H1 (cell line): ENCODE data around the gene PAFAH1B1. TPM values are rescaled to one million over a fixed set of nuclear protein-coding genes. Genes with fewer than 3 reads are reported as not detected.

Experiments used
- CTCF ChIA-PET: fragments of 300-600 bp; sonication (Branson Sonifier 250); formaldehyde crosslinking; loops from one replicate; lab custom pipeline; 2021; ENCODE audit not compliant: partially characterized antibody; lab: Charles Lee
- POLR2A ChIA-PET: fragments of 300-600 bp; sonication (Branson Sonifier 250); formaldehyde crosslinking; loops from one replicate; lab custom pipeline; 2021; ENCODE audit warnings: inconsistent platforms; ENCODE audit not compliant: partially characterized antibody; lab: Charles Lee
- DNase-seq, 2 experiments: peaks; one replicate each; pipeline versions ENCODE4 v3.0.0 to v3.0.0-alpha.2; 2010 to 2022; ENCODE audit warnings: low spot score in 2 of 2, low read depth in 1 of 2, mixed read lengths in 1 of 2
- FAIRE-seq: peaks from 2 replicates; lab custom pipeline; 2011; peaks lifted over from hg19 to GRCh38; lab: Jason Lieb, UNC
- H2AFZ ChIP-seq: 2 replicates; pipeline ENCODE4 v1.8.1; 2012; ENCODE audit warnings: low read length, inconsistent platforms
- H2AK5ac ChIP-seq: 2 replicates; pipeline ENCODE4 v1.6.1; 2013; ENCODE audit warnings: low read depth, low read length
- H2BK120ac ChIP-seq: replicated peaks from 2 replicates; pipeline ENCODE3; 2013; ENCODE audit warnings: low read depth, low read length, inconsistent platforms
- H2BK12ac ChIP-seq: 2 replicates; pipeline ENCODE4 v1.6.1; 2013; ENCODE audit warnings: low read depth, low read length
- H2BK15ac ChIP-seq: 2 replicates; pipeline ENCODE4 v1.6.1; 2013; ENCODE audit warnings: low read length
- H2BK20ac ChIP-seq: 2 replicates; pipeline ENCODE4 v1.6.1; 2013; ENCODE audit warnings: low read length
- H2BK5ac ChIP-seq: 2 replicates; pipeline ENCODE4 v1.6.1; 2013; ENCODE audit warnings: low read depth, low read length
- H3K14ac ChIP-seq: 2 replicates; pipeline ENCODE4 v1.6.1; 2013; ENCODE audit warnings: inconsistent platforms; ENCODE audit not compliant: insufficient read length
- H3K18ac ChIP-seq: 2 replicates; pipeline ENCODE4 v1.6.1; 2013; ENCODE audit warnings: low read length; ENCODE audit errors: extremely low read depth
- H3K23ac ChIP-seq: 2 replicates; pipeline ENCODE4 v1.6.1; 2013; ENCODE audit warnings: inconsistent platforms; ENCODE audit not compliant: insufficient read length
- H3K23me2 ChIP-seq: 2 replicates; pipeline ENCODE4 v1.6.1; 2013; ENCODE audit warnings: low read depth, low read length
- H3K27ac ChIP-seq: 2 replicates; pipeline ENCODE4 v1.6.1; 2011; ENCODE audit warnings: low read depth, low read length, inconsistent platforms
- H3K27me3 ChIP-seq, 4 experiments: replicated peaks in 1 of 4; 1 replicate in 1 of 4; 2 replicates in 3 of 4; pipeline versions ENCODE4 v1.6.1 to v1.8.1; 2011 to 2013; ENCODE audit warnings: low read length in 3 of 4, mild to moderate bottlenecking in 3 of 4, inconsistent platforms in 2 of 4, mixed read lengths in 2 of 4, moderate library complexity in 1 of 4; ENCODE audit not compliant: control insufficient read depth in 3 of 4, insufficient read depth in 3 of 4; ENCODE audit errors: extremely low read depth in 1 of 4
- H3K36me3 ChIP-seq, 4 experiments: 2 replicates each; pipeline versions ENCODE4 v1.6.1 to v1.8.1; 2011 to 2013; ENCODE audit warnings: mild to moderate bottlenecking in 4 of 4, low read length in 3 of 4, moderate library complexity in 2 of 4, control low read depth in 1 of 4, inconsistent platforms in 1 of 4; ENCODE audit not compliant: insufficient read depth in 4 of 4, control insufficient read depth in 2 of 4
- H3K4ac ChIP-seq: replicated peaks from 2 replicates; pipeline ENCODE3; 2013; ENCODE audit warnings: low read length, low read depth, mixed read lengths, inconsistent platforms; ENCODE audit not compliant: insufficient read length
- H3K4me1 ChIP-seq, 4 experiments: replicated peaks in 1 of 4; 1 replicate in 1 of 4; 2 replicates in 3 of 4; pipeline versions ENCODE4 v1.6.1 to v1.8.1; 2011 to 2013; ENCODE audit warnings: low read length in 3 of 4, inconsistent platforms in 2 of 4, mixed read lengths in 1 of 4; ENCODE audit not compliant: insufficient read depth in 4 of 4, control insufficient read depth in 3 of 4
- H3K4me2 ChIP-seq, 2 experiments: 2 replicates each; pipeline versions ENCODE4 v1.6.1 to v1.8.1; 2011 to 2013; ENCODE audit warnings: low read depth in 2 of 2, low read length in 2 of 2, control low read depth in 1 of 2, inconsistent platforms in 1 of 2, mild to moderate bottlenecking in 1 of 2; ENCODE audit not compliant: insufficient read depth in 1 of 2
- H3K4me3 ChIP-seq, 4 experiments: fragments of 200-600, 300-600 bp in 1 of 4; sonication (generic), shearing (Covaris generic), sonication (Bioruptor Twin) in 1 of 4; 2 replicates each; pipeline versions ENCODE4 v1.5.1 to v1.8.1; 2011 to 2016; ENCODE audit warnings: low read length in 4 of 4, low read depth in 3 of 4, control low read depth in 2 of 4, inconsistent platforms in 2 of 4, mild to moderate bottlenecking in 2 of 4, mixed read lengths in 1 of 4, moderate library complexity in 1 of 4; ENCODE audit not compliant: insufficient read depth in 2 of 4; ENCODE audit errors: extremely low read depth in 1 of 4
- H3K56ac ChIP-seq: replicated peaks from 2 replicates; pipeline ENCODE3; 2013; ENCODE audit warnings: low read depth, mild to moderate bottlenecking, mixed read lengths, low read length, inconsistent platforms; ENCODE audit not compliant: insufficient read length
- H3K79me1 ChIP-seq: 2 replicates; pipeline ENCODE4 v1.6.1; 2013; ENCODE audit warnings: low read depth, low read length, control low read depth
- H3K79me2 ChIP-seq, 2 experiments: 2 replicates each; pipeline versions ENCODE4 v1.6.1 to v1.8.1; 2012 to 2013; ENCODE audit warnings: low read length in 2 of 2, mild to moderate bottlenecking in 2 of 2, inconsistent platforms in 1 of 2; ENCODE audit not compliant: insufficient read depth in 2 of 2, control insufficient read depth in 1 of 2
- H3K9ac ChIP-seq, 4 experiments: replicated peaks in 1 of 4; 1 replicate in 1 of 4; 2 replicates in 3 of 4; pipeline versions ENCODE4 v1.6.1 to v1.8.1; 2011 to 2013; ENCODE audit warnings: low read depth in 3 of 4, low read length in 3 of 4, control low read depth in 2 of 4, mild to moderate bottlenecking in 2 of 4, moderate library complexity in 2 of 4, inconsistent platforms in 1 of 4; ENCODE audit errors: extremely low read depth in 1 of 4
- H3K9me3 ChIP-seq, 2 experiments: 2 replicates each; pipeline versions ENCODE4 v1.6.1 to v1.8.1; 2012 to 2013; ENCODE audit warnings: mild to moderate bottlenecking in 2 of 2, moderate library complexity in 2 of 2, control low read depth in 1 of 2, inconsistent platforms in 1 of 2, low read depth in 1 of 2, low read length in 1 of 2, mixed read lengths in 1 of 2; ENCODE audit not compliant: insufficient read depth in 2 of 2
- H4K20me1 ChIP-seq, 2 experiments: replicated peaks in 1 of 2; 2 replicates each; pipeline versions ENCODE3 to v1.8.1; 2011 to 2013; ENCODE audit warnings: inconsistent platforms in 2 of 2, low read length in 2 of 2, mild to moderate bottlenecking in 1 of 2; ENCODE audit not compliant: insufficient read depth in 2 of 2, control insufficient read depth in 1 of 2
- H4K5ac ChIP-seq: 2 replicates; pipeline ENCODE4 v1.6.1; 2013; ENCODE audit warnings: low read length, low read depth, mixed read lengths, inconsistent platforms; ENCODE audit not compliant: insufficient read length
- H4K8ac ChIP-seq: 2 replicates; pipeline ENCODE4 v1.8.0; 2013; ENCODE audit warnings: mild to moderate bottlenecking, moderate library complexity, low read length, inconsistent platforms; ENCODE audit not compliant: insufficient read depth; ENCODE audit errors: extremely low read depth
- H4K91ac ChIP-seq: replicated peaks from 2 replicates; pipeline ENCODE3; 2013; ENCODE audit warnings: low read length, mixed read lengths, inconsistent platforms; ENCODE audit not compliant: insufficient read length
- BCL11A ChIP-seq, 2 experiments: IDR thresholded peaks; one replicate each; pipeline ENCODE4 v1.6.1; 2011; ENCODE audit warnings: low read depth in 2 of 2, low read length in 2 of 2, mild to moderate bottlenecking in 2 of 2
- CTCF ChIP-seq, 3 experiments: IDR thresholded peaks; 1 replicate in 2 of 3; 2 replicates in 1 of 3; pipeline versions ENCODE4 v1.5.1 to v1.6.1; 2011; ENCODE audit warnings: low read length in 3 of 3, mild to moderate bottlenecking in 3 of 3, inconsistent platforms in 2 of 3, low read depth in 1 of 3, moderate library complexity in 1 of 3; ENCODE audit not compliant: insufficient read depth in 1 of 3; ENCODE audit errors: control extremely low read depth in 1 of 3
- KDM5A ChIP-seq: fragments of 200-600 bp; IDR thresholded peaks from 2 replicates; pipeline ENCODE4 v1.7.1; 2012; ENCODE audit warnings: mild to moderate bottlenecking, low read length, inconsistent platforms, mixed read lengths
- MAX ChIP-seq: IDR thresholded peaks from 2 replicates; pipeline ENCODE4 v1.6.1; 2012; ENCODE audit warnings: inconsistent platforms
- RXRA ChIP-seq: IDR thresholded peaks from 2 replicates; pipeline ENCODE4 v1.6.1; 2011; ENCODE audit warnings: low read depth, mild to moderate bottlenecking, low read length, moderate library complexity; ENCODE audit not compliant: insufficient read depth
- SP1 ChIP-seq: IDR thresholded peaks from 2 replicates; pipeline ENCODE4 v1.6.1; 2011; ENCODE audit warnings: low read depth, low read length
- SP2 ChIP-seq: IDR thresholded peaks from 2 replicates; pipeline ENCODE4 v1.6.1; 2012; ENCODE audit warnings: mild to moderate bottlenecking, low read length, inconsistent platforms
- TBP ChIP-seq: IDR thresholded peaks from 2 replicates; pipeline ENCODE4 v1.6.1; 2011; ENCODE audit warnings: low read depth, low read length, improper control_type of control experiment
- TEAD4 ChIP-seq: IDR thresholded peaks from 2 replicates; pipeline ENCODE4 v1.6.1; 2012; ENCODE audit warnings: low read depth, low read length, inconsistent platforms, mixed read lengths
- WGBS, 2 experiments: shearing (Covaris generic) in 1 of 2; methylation state at CpG; one replicate each; pipeline versions ENCODE4 v1.1.6 to v1.1.7; 2013 to 2015; ENCODE audit warnings: low lambda C conversion rate in 2 of 2, mixed read lengths in 2 of 2, inconsistent platforms in 1 of 2, low coverage in 1 of 2, missing lambda C conversion rate in 1 of 2; ENCODE audit not compliant: insufficient replicate concordance in 2 of 2, insufficient coverage in 1 of 2, insufficient read length in 1 of 2; ENCODE audit errors: extremely low coverage in 1 of 2, missing lambda C conversion rate in 1 of 2; 5-methylcytosine and 5-hydroxymethylcytosine counted together
- polyA plus RNA-seq, 7 experiments: library from polyadenylated mRNA; depleted of rRNA in 3 of 7; stranded (reverse) in 5 of 7; unstranded in 2 of 7; fragments of >200 nt in 5 of 7; fragments of 200-250 nt in 2 of 7; gene quantifications; 1 replicate in 5 of 7; 2 replicates in 1 of 7; 4 replicates in 1 of 7; pipeline versions ENCODE4 v1.2.1 to v1.2.3, GENCODE V29; 2011 to 2013; ENCODE audit warnings: missing spikeins in 2 of 7, mixed read lengths in 2 of 7
- total RNA-seq: library from RNA; stranded (reverse); fragmentation: NEBNext Ultra II Directional; extraction: Animal tissue kit (Norgen Biotek cat#: 25700); gene quantifications from 2 replicates; pipeline ENCODE4 v1.2.1, GENCODE V29; 2021

The PAFAH1B1 gene
- total and polyA plus RNA-seq, 2 of the 8 experiments (the other 6 are each of a cell fraction or from before 2014, with no cell fraction given): 42.0 to 152 TPM

- no peak overlapping the region for H2BK20ac ChIP-seq
- no peak overlapping the region for H2BK12ac ChIP-seq
- H2AK5ac ChIP-seq: no peak overlapping the region
- H3K4me3 ChIP-seq: no peak overlapping the region
- H3K79me1 ChIP-seq: peaks cover 2% of the 10 kb centered on the region; the same call in 1 of the 2 replicates
- H3K23me2 ChIP-seq: no peaks in the 10 kb centered on the region
- H3K27ac ChIP-seq: no peak overlapping the region
- H3K9me3 ChIP-seq: no peaks in the 10 kb centered on the region
- H3K14ac ChIP-seq: no peak overlapping the region
- ChIA-PET CTCF (interaction anchor here (0.6 to 0.8 kb wide), 3 partner anchors 10 to 603 kb away, joined by 3 to 4 read pairs (median 3); no protein-coding TSS in a partner anchor), POLR2A (interaction anchor here (0.8 to 2.2 kb wide), 7 partner anchors 9 to 76 kb away, joined by 3 to 5 read pairs (median 4); partner anchors contain the start of gene PAFAH1B1)
- no peak overlapping the region for H3K56ac ChIP-seq
- no peak overlapping the region for H3K9ac ChIP-seq
- peaks cover 14 to 18% of the 10 kb centered on the region in 2 experiments for H4K20me1 ChIP-seq
- H3K79me2 ChIP-seq: peaks cover 37 to 99% of the 10 kb centered on the region in 2 experiments
- 85% methylated on average over 3 of the region's 3 CpGs; no CpG with 5 or more reads in 1 of the 2 experiments for WGBS, 2 experiments
- no peak overlapping the region for H3K23ac ChIP-seq
- no peaks in the 10 kb centered on the region for H3K27me3 ChIP-seq
- DNase-seq (no peak), FAIRE-seq (no peak)
- no peak overlapping the region for H4K91ac ChIP-seq
- H2BK15ac ChIP-seq: no peak overlapping the region
- H3K4me2 ChIP-seq: no peak overlapping the region
- H2AFZ ChIP-seq: no peak overlapping the region
- peaks cover 0 to 4% (median 0%) of the 10 kb centered on the region in 4 experiments; a peak in 1 of 7 replicates for H3K4me1 ChIP-seq
- H4K8ac ChIP-seq: no peak overlapping the region
- no peak overlapping the region for H2BK5ac ChIP-seq
- H3K18ac ChIP-seq: no peak overlapping the region
- H3K4ac ChIP-seq: no peak overlapping the region
- H4K5ac ChIP-seq: no peak overlapping the region
- H2BK120ac ChIP-seq: no peak overlapping the region
- H3K36me3 ChIP-seq: peaks cover 0 to 4% (median 0%) of the 10 kb centered on the region in 4 experiments; a peak in 1 of 8 replicates
- TF ChIP-seq SP2: no peak
- TF ChIP-seq TEAD4: no peak
- TF ChIP-seq TBP: no peak
- no peak for TF ChIP-seq BCL11A (IDR thresholded peaks at IDR 0.05; ENCODE audit: low read depth in 2 of 2, low read length in 2 of 2)
- no peak for TF ChIP-seq KDM5A
- TF ChIP-seq CTCF (IDR thresholded peaks at IDR 0.05; ENCODE audit: control extremely low read depth in 1 of 3, insufficient read depth in 1 of 3, low read depth in 1 of 3, low read length in 3 of 3): no peak
- TF ChIP-seq MAX: no peak
- no peak for TF ChIP-seq SP1
- no peak for TF ChIP-seq RXRA
These were observed 17.0 kb downstream of the PAFAH1B1 start for GRCh38 chr17:2610195-2611175.
